Neural cell (in vitro differentiated cells): ENCODE results near the gene SV2C.

Source experiments
- POLR2AphosphoS5 ChIP-seq: IDR thresholded peaks from 2 replicates; pipeline ENCODE4 v1.6.1; 2012
- TF ChIP-seq, protein P1 (sequence below): fragments of 450-650 bp; IDR thresholded peaks from 2 replicates; pipeline ENCODE4 v1.5.1; 2014; ENCODE audit warnings: antibody characterized with exemption, mild to moderate bottlenecking, moderate library complexity; ENCODE audit not compliant: poor library complexity, severe bottlenecking

DNA sequence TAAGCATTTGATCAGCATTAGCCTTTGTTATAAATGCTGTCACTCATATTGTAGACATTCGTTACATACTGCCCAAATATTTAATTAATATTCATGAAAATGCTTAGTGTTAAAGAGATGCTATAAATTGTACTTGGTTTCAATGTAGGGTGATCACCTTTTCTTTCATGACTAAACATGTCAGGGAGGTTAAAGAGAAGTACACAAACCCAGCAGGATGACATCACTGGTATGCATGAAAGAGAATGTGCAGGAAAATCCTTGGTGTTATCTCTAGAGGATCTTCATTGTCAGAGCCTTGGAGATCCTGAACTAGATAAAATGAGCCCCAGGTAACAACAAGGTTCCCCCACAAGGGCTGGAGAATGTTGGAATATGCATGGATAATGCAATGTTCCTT is 33.0 kb upstream of the SV2C start:
- TF ChIP-seq, protein P1, sequence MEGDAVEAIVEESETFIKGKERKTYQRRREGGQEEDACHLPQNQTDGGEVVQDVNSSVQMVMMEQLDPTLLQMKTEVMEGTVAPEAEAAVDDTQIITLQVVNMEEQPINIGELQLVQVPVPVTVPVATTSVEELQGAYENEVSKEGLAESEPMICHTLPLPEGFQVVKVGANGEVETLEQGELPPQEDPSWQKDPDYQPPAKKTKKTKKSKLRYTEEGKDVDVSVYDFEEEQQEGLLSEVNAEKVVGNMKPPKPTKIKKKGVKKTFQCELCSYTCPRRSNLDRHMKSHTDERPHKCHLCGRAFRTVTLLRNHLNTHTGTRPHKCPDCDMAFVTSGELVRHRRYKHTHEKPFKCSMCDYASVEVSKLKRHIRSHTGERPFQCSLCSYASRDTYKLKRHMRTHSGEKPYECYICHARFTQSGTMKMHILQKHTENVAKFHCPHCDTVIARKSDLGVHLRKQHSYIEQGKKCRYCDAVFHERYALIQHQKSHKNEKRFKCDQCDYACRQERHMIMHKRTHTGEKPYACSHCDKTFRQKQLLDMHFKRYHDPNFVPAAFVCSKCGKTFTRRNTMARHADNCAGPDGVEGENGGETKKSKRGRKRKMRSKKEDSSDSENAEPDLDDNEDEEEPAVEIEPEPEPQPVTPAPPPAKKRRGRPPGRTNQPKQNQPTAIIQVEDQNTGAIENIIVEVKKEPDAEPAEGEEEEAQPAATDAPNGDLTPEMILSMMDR = no peak
- TF ChIP-seq POLR2AphosphoS5 = no peak
